Chondrocyte (in vitro differentiated cells): ENCODE measurements around the gene KCNJ15. TPM values are rescaled to one million over a fixed set of nuclear protein-coding genes. Genes with fewer than 3 reads are reported as not detected.

Experiments
- DNase-seq: peaks from one replicate; pipeline ENCODE4 v3.0.0; 2021; ENCODE audit warnings: mixed read lengths, low spot score
- H3K27ac Mint-ChIP-seq: one replicate; pipeline ENCODE4 v1.8.0; 2021; ENCODE audit warnings: mild to moderate bottlenecking, moderate library complexity, mixed read lengths; ENCODE audit not compliant: unreplicated experiment
- H3K27me3 Mint-ChIP-seq: 2 replicates; pipeline ENCODE4 v1.8.0; 2021; ENCODE audit warnings: low read depth, mixed read lengths
- H3K36me3 Mint-ChIP-seq: 2 replicates; pipeline ENCODE4 v1.8.0; 2021; ENCODE audit warnings: low read depth, mixed read lengths
- H3K4me1 Mint-ChIP-seq: 2 replicates; pipeline ENCODE4 v1.8.0; 2021; ENCODE audit warnings: low read depth, mild to moderate bottlenecking, mixed read lengths
- H3K4me3 Mint-ChIP-seq: one replicate; pipeline ENCODE4 v1.8.0; 2021; ENCODE audit warnings: mild to moderate bottlenecking, moderate library complexity, mixed read lengths; ENCODE audit not compliant: unreplicated experiment
- H3K9me3 Mint-ChIP-seq: 2 replicates; pipeline ENCODE4 v1.8.0; 2021; ENCODE audit warnings: low read depth, mixed read lengths
- CTCF ChIP-seq: fragments of 200-600 bp; sonication (generic); IDR thresholded peaks from 2 replicates; pipeline ENCODE4 v1.5.0; 2021; ENCODE audit warnings: antibody characterized with exemption, mild to moderate bottlenecking, moderate library complexity
- total RNA-seq: library from RNA; stranded (reverse); gene quantifications from 3 replicates; pipeline ENCODE4 v1.2.1, GENCODE V29; 2021

The KCNJ15 gene
- total RNA-seq, 1 donor from 2014 or later, result 0.80 TPM

- Mint-ChIP-seq H3K27ac (no peak overlapping the region), H3K4me3 (no peak overlapping the region), H3K27me3 (no peaks in the 10 kb centered on the region), H3K9me3 (peaks cover 6% of the 10 kb centered on the region), H3K36me3 (no peaks in the 10 kb centered on the region), H3K4me1 (peaks cover 48% of the 10 kb centered on the region)
- DNase-seq, result no peak
- no peak for TF ChIP-seq CTCF
These were observed 7.5 kb upstream of the KCNJ15 start for GRCh38 chr21:38249256-38249655.

- Mint-ChIP-seq H3K36me3 (no peaks in the 10 kb centered on the region), H3K27ac (no peak overlapping the region), H3K4me3 (no peak overlapping the region), H3K27me3 (no peaks in the 10 kb centered on the region), H3K9me3 (peaks cover 6% of the 10 kb centered on the region), H3K4me1 (peaks cover 43% of the 10 kb centered on the region)
- no peak for TF ChIP-seq CTCF
- no peak for DNase-seq
These were observed 7.0 kb upstream of the KCNJ15 start for GRCh38 chr21:38249696-38250278.

- Mint-ChIP-seq H3K9me3 (peaks cover 6% of the 10 kb centered on the region), H3K4me1 (peaks cover 33% of the 10 kb centered on the region), H3K4me3 (no peak overlapping the region), H3K27me3 (no peaks in the 10 kb centered on the region), H3K36me3 (no peaks in the 10 kb centered on the region), H3K27ac (no peak overlapping the region)
- TF ChIP-seq CTCF, result no peak
- no peak for DNase-seq
These were observed 5.8 kb upstream of the KCNJ15 start for GRCh38 chr21:38250991-38251418.

GRCh38 chr21:38254970-38255369 is 1.8 kb upstream of the KCNJ15 start:
- Mint-ChIP-seq H3K27ac (no peak overlapping the region), H3K27me3 (no peaks in the 10 kb centered on the region), H3K9me3 (no peaks in the 10 kb centered on the region), H3K4me3 (no peak overlapping the region), H3K4me1 (peaks cover 40% of the 10 kb centered on the region), H3K36me3 (no peaks in the 10 kb centered on the region)
- no peak for TF ChIP-seq CTCF
- DNase-seq, result no peak

- Mint-ChIP-seq H3K36me3 (no peaks in the 10 kb centered on the region), H3K9me3 (no peaks in the 10 kb centered on the region), H3K4me3 (no peak overlapping the region), H3K27me3 (no peaks in the 10 kb centered on the region), H3K4me1 (peaks cover 33% of the 10 kb centered on the region), H3K27ac (no peak overlapping the region)
- no peak for TF ChIP-seq CTCF
- DNase-seq, result no peak
These were observed 1.1 kb upstream of the KCNJ15 start for GRCh38 chr21:38255571-38256117.
